GM12891 (cell line): ENCODE data around the gene ACTL9.

Experiments
- POLR2A ChIP-seq: IDR thresholded peaks from 2 replicates; pipeline ENCODE4 v1.6.1; 2011; ENCODE audit warnings: low read depth, low read length, control low read depth
- POLR2AphosphoS5 ChIP-seq: IDR thresholded peaks from 2 replicates; pipeline ENCODE4 v1.6.1; 2011; ENCODE audit warnings: low read depth, low read length, control low read depth
- POU2F2 ChIP-seq: IDR thresholded peaks from 2 replicates; pipeline ENCODE4 v1.6.1; 2011; ENCODE audit warnings: low read depth, mild to moderate bottlenecking, control low read depth, low read length, moderate library complexity
- SPI1 ChIP-seq: IDR thresholded peaks from 2 replicates; pipeline ENCODE4 v1.6.1; 2011; ENCODE audit warnings: low read depth, low read length, control low read depth
- TAF1 ChIP-seq: IDR thresholded peaks from 2 replicates; pipeline ENCODE4 v1.6.1; 2011; ENCODE audit warnings: low read depth, low read length, control low read depth

DNA sequence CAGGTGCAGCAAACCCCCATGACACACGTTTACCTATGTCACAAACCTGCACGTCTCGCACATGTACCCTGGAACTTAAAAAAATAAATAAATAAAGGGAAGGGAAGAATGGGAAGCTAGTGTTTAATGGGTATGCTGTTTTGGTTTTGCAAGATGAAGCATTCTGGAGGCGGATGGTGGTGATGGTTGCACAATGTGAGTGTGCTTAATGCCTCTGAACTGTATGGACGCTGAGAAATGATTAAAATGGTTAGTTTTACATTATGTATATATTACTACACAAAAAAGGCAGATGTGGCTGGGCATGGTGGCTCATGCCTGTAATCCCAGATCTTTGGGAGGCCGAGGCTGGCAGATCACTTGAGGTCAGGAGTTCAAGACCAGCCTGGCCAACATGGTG lies 50.4 kb downstream of the ACTL9 start:
- TF ChIP-seq TAF1, result no peak
- TF ChIP-seq POLR2AphosphoS5, result no peak
- TF ChIP-seq POLR2A, result no peak
- TF ChIP-seq SPI1, result no peak
- TF ChIP-seq POU2F2, result no peak
